Brain microvascular endothelial cell (primary cell): Measurements from ENCODE around the gene SPECC1.
A peak's percentile ranks its signal among the peaks of the same experiment; 100 is the strongest.

ENCODE experiments used
- DNase-seq: peaks from one replicate; pipeline ENCODE4 v3.0.0-alpha.2; 2020
- H3K27ac ChIP-seq: fragments of 250-450 bp; sonication (Bioruptor Pico); 2 replicates; pipeline ENCODE4 v1.5.1; 2020; ENCODE audit warnings: mild to moderate bottlenecking, moderate library complexity
- H3K27me3 ChIP-seq: fragments of 250-450 bp; sonication (Bioruptor Pico); replicated peaks from 2 replicates; pipeline ENCODE4 v1.5.1; 2020; ENCODE audit warnings: mild to moderate bottlenecking
- H3K36me3 ChIP-seq: fragments of 250-450 bp; sonication (Bioruptor Pico); replicated peaks from 2 replicates; pipeline ENCODE4 v1.5.1; 2020; ENCODE audit warnings: mild to moderate bottlenecking
- H3K4me3 ChIP-seq: 2 replicates; pipeline ENCODE4 v1.5.1; 2011; ENCODE audit warnings: low read depth, mild to moderate bottlenecking, control low read depth, low read length, moderate library complexity
- in situ Hi-C: cut with HindIII; loops from 2 replicates; pipeline ENCODE4 v1.10.0; 2017; ENCODE audit warnings: low sequenced_read_pairs, low pct_ligation_motif_present
- TF ChIP-seq, protein P1 (sequence below): IDR thresholded peaks from 2 replicates; pipeline ENCODE4 v1.5.1; 2011; ENCODE audit warnings: low read depth, mild to moderate bottlenecking, moderate library complexity, low read length, control low read depth, inconsistent platforms; ENCODE audit errors: missing control alignments

SPECC1 gene

DNA sequence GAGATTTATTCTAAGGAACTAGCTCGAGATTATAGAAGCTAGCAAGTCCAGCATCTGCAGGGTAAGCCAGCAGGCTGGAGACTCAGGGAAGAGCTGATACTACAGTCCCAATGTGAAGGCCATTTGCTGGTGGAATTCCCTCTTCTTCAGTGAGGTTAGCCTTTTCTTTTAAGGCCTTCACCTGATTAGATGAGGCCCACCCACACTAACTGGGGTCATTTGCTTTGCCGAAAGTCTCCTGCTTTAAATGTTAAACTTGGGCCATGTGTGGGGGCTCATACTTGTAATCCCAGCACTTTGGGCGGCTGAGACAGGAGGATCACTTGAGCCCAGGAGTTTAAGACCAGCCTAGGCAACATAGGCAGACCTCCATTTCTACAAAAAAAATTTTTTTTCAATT, 289.9 kb downstream of the SPECC1 start:
- Histone ChIP-seq H3K27me3 (no peaks in the 10 kb centered on the region), H3K36me3 (no peaks in the 10 kb centered on the region), H3K27ac (no peak overlapping the region), H3K4me3 (no peak overlapping the region)
- TF ChIP-seq, protein P1, sequence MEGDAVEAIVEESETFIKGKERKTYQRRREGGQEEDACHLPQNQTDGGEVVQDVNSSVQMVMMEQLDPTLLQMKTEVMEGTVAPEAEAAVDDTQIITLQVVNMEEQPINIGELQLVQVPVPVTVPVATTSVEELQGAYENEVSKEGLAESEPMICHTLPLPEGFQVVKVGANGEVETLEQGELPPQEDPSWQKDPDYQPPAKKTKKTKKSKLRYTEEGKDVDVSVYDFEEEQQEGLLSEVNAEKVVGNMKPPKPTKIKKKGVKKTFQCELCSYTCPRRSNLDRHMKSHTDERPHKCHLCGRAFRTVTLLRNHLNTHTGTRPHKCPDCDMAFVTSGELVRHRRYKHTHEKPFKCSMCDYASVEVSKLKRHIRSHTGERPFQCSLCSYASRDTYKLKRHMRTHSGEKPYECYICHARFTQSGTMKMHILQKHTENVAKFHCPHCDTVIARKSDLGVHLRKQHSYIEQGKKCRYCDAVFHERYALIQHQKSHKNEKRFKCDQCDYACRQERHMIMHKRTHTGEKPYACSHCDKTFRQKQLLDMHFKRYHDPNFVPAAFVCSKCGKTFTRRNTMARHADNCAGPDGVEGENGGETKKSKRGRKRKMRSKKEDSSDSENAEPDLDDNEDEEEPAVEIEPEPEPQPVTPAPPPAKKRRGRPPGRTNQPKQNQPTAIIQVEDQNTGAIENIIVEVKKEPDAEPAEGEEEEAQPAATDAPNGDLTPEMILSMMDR, result no peak
- DNase-seq, result no peak
- in situ Hi-C loops, result no loop called here

- H3K27me3 ChIP-seq, result no peaks in the 10 kb centered on the region
- in situ Hi-C loops, result no loop called here
- H3K36me3 ChIP-seq, result no peaks in the 10 kb centered on the region
- TF ChIP-seq, protein P1, result no peak
- peak overlapping the region; percentile 63 for H3K27ac ChIP-seq
- no peak overlapping the region for H3K4me3 ChIP-seq
- DNase-seq, result peak; percentile 72
Observed at GRCh38 chr17:20300436-20300934, 291.3 kb downstream of the SPECC1 start.

DNA sequence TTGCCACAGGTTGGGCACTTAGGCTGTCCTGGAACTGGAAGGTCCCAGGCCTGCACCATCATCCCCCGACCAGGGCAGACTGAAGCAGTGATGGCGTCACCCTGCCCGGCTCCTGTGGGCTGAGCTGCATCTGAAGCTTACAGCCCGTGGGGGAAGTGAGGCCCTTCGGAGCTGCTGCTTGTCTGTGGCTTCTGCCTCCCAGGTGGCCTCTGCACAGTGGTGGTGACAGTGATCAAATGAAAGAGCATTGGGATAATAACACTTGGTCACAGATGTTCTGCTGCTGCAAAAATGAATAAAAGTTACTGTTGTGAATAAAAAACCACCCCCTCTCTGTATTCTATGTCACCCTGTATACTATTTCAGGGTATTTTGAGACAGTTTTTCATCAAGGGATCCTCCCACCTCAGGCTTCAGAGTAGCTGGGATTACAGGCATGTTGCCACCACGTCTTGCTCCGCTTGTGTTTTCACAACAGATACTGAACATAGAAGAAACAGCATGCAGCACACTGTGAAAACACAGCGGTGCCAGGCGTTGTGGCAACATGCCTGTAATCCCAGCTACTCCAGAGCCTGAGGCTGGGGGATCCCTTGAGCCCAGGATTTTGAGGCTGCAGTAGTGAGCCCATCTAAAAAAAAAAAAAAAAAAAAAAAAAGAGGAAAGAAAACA, 293.2 kb downstream of the SPECC1 start:
- no peak overlapping the region for H3K4me3 ChIP-seq
- no peaks in the 10 kb centered on the region for H3K36me3 ChIP-seq
- DNase-seq, result no peak
- in situ Hi-C loops, result no loop called here
- no peak overlapping the region for H3K27ac ChIP-seq
- no peaks in the 10 kb centered on the region for H3K27me3 ChIP-seq
- TF ChIP-seq, protein P1, result no peak

DNA sequence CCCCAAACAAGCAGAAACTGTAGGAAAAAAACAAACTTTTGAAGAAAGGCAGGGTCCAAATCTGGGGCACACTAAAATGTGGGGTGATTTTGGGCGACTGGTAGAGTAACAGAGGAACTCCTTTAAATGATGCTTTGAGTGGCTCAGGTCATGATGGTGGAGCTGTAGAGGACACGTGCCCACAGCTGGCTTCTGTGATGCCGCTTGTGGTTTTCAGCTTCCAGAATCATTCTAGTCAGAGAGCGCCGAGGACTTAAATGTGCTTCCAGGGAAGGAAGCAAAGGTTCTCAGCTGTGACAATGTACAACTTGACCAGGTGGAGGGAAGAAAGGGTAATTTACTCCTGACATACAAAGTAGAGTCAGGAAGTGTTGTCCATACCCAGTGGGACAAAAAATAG, 295.8 kb downstream of the SPECC1 start:
- TF ChIP-seq, protein P1, result no peak
- H3K36me3 ChIP-seq, result no peaks in the 10 kb centered on the region
- in situ Hi-C loops, result no loop called here
- H3K4me3 ChIP-seq, result no peak overlapping the region
- no peak for DNase-seq
- H3K27me3 ChIP-seq, result no peaks in the 10 kb centered on the region
- no peak overlapping the region for H3K27ac ChIP-seq

DNA sequence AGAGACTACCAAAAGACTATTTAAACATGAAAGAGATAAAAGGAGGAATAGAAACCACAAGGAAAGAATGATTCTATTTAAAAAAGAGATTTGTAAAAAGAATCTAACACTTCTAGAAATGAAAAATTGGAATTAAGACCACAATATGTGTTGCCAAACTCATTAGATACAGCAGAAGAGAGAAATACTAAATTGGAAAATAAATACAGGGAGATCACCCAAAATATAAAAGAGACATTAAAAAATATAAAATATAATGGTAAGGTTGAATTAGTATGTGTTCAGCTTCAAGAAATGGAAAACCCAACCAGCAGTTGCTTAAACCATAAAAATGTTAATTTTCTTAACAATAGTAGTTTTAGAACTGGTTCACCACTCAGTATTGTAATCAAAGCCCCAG, 297.8 kb downstream of the SPECC1 start:
- TF ChIP-seq, protein P1, result no peak
- in situ Hi-C loops, result no loop called here

More for the DNA sequence above, 297.8 kb downstream of the SPECC1 start:
- H3K27me3 ChIP-seq, result no peaks in the 10 kb centered on the region
- no peak for DNase-seq
- no peak overlapping the region for H3K4me3 ChIP-seq
- no peaks in the 10 kb centered on the region for H3K36me3 ChIP-seq
- H3K27ac ChIP-seq, result no peak overlapping the region
